Caki2 (cell line): Measurements from ENCODE around the gene PARP1. TPM values are rescaled to one million over a fixed set of nuclear protein-coding genes. Genes with fewer than 3 reads are reported as not detected.

ENCODE experiments used
- DNase-seq: peaks from one replicate; pipeline ENCODE4 v3.0.0-alpha.2; 2015; ENCODE audit warnings: low read depth
- in situ Hi-C: cut with HindIII; loops from 2 replicates; pipeline ENCODE4 v1.10.0; 2016; ENCODE audit warnings: low sequenced_read_pairs, low pct_unique_long_range_greater_than_20kb, mixed read lengths
- total RNA-seq: library from RNA; depleted of rRNA; stranded (reverse); fragments of >200 nt; shearing (Covaris generic); gene quantifications from 2 replicates; pipeline ENCODE4 v1.2.3, GENCODE V29; 2014; ENCODE audit warnings: low replicate concordance

PARP1 gene
- total RNA-seq, 1 experiment from 2014 or later, result 179 TPM

GRCh38 chr1:226365831-226366231, 42.1 kb downstream of the PARP1 start:
- in situ Hi-C loops, result no loop called here
- peak; percentile 19 for DNase-seq

GRCh38 chr1:226364901-226365565, 42.9 kb downstream of the PARP1 start:
- DNase-seq, result no peak
- in situ Hi-C loops, result no loop called here

GRCh38 chr1:226364514-226364899, 43.4 kb downstream of the PARP1 start:
- in situ Hi-C loops, result no loop called here
- no peak for DNase-seq

GRCh38 chr1:226363801-226364513, 43.9 kb downstream of the PARP1 start:
- in situ Hi-C loops, result no loop called here
- DNase-seq, result no peak

- in situ Hi-C loops, result no loop called here
Measured at GRCh38 chr1:226362891-226363447, 44.9 kb downstream of the PARP1 start.

GRCh38 chr1:226362361-226362760, 45.5 kb downstream of the PARP1 start:
- DNase-seq, result no peak
- in situ Hi-C loops, result no loop called here

More at GRCh38 chr1:226362891-226363447, 44.9 kb downstream of the PARP1 start:
- no peak for DNase-seq

- no peak for DNase-seq
- in situ Hi-C loops, result no loop called here
Measured at GRCh38 chr1:226360106-226360746, 47.7 kb downstream of the PARP1 start.

GRCh38 chr1:226357416-226357815, 50.5 kb downstream of the PARP1 start:
- DNase-seq, result no peak
- in situ Hi-C loops, result no loop called here

- no peak for DNase-seq
- in situ Hi-C loops, result no loop called here
Measured at GRCh38 chr1:226355669-226356551, 52.0 kb downstream of the PARP1 start.

- no peak for DNase-seq
- in situ Hi-C loops, result no loop called here
Measured at GRCh38 chr1:226355016-226355415, 52.9 kb downstream of the PARP1 start.

- DNase-seq, result no peak
- in situ Hi-C loops, result no loop called here
Measured at GRCh38 chr1:226353698-226354525, 54.0 kb downstream of the PARP1 start.

- DNase-seq, result no peak
- in situ Hi-C loops, result no loop called here
Measured at GRCh38 chr1:226351709-226352108, 56.2 kb downstream of the PARP1 start.

- in situ Hi-C loops, result no loop called here
- no peak for DNase-seq
Measured at GRCh38 chr1:226350519-226350865, 57.4 kb downstream of the PARP1 start.

- in situ Hi-C loops, result no loop called here
- DNase-seq, result no peak
Measured at GRCh38 chr1:226349801-226350518, 57.9 kb downstream of the PARP1 start.

GRCh38 chr1:226349081-226349480, 58.8 kb downstream of the PARP1 start:
- in situ Hi-C loops, result no loop called here
- DNase-seq, result no peak

- DNase-seq, result no peak
- in situ Hi-C loops, result no loop called here
Measured at GRCh38 chr1:226344441-226345259, 63.2 kb downstream of the PARP1 start.
